ENCODE results near the gene DPM1.

Gene DPM1

GRCh38 chr20:50901301-50901700 is 57.0 kb downstream of the DPM1 start:
- TF ChIP-seq CTCF (IDR thresholded peaks at IDR 0.05), result no peak

- no peak for TF ChIP-seq CTCF (IDR thresholded peaks at IDR 0.05)
These were observed 58.1 kb downstream of the DPM1 start for GRCh38 chr20:50900261-50900660.

GRCh38 chr20:50898475-50898874 is 59.9 kb downstream of the DPM1 start:
- TF ChIP-seq CTCF (IDR thresholded peaks at IDR 0.05), result no peak

- no peak for TF ChIP-seq CTCF (IDR thresholded peaks at IDR 0.05)
These were observed 63.1 kb downstream of the DPM1 start for GRCh38 chr20:50895111-50895830.

GRCh38 chr20:50893620-50894019 is 64.7 kb downstream of the DPM1 start:
- no peak for TF ChIP-seq CTCF (IDR thresholded peaks at IDR 0.05)

GRCh38 chr20:50892394-50892793 is 65.9 kb downstream of the DPM1 start:
- no peak for TF ChIP-seq CTCF (IDR thresholded peaks at IDR 0.05)

- no peak for TF ChIP-seq CTCF (IDR thresholded peaks at IDR 0.05)
These were observed 67.2 kb downstream of the DPM1 start for GRCh38 chr20:50891138-50891537.

- no peak for TF ChIP-seq CTCF (IDR thresholded peaks at IDR 0.05)
These were observed 70.8 kb downstream of the DPM1 start for GRCh38 chr20:50887576-50887975.
